ENCODE results near the gene ALDH16A1.

ALDH16A1 gene

DNA sequence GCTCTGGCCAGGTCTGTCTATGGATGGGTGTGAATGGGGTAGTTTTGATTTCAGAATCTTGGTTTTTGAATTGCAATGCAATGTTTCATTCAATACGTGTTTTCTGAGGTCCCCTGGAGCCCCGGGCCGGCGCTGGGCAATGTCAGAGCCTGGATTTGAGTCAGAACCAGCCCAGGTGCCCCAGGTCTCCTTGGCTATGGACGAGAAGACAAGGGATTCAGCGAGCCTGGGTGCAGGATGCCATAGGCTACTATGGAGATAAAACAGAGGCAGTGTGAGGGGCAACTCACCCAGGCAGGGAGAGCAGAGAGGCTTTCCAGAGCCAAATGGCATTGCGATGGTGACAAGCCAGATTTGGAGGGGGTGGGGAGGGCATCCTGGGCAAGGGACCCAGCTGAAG is 33.2 kb downstream of the ALDH16A1 start:
- Histone ChIP-seq H3K27ac (ENCODE audit: low read depth, low read length) (no peak overlapping the region), H3K4me1 (ENCODE audit: control insufficient read depth, low read length) (peaks cover 33% of the 10 kb centered on the region), H3K9me3 (ENCODE audit: control insufficient read depth, insufficient read depth, low read length) (no peaks in the 10 kb centered on the region), H3F3A (ENCODE audit: control insufficient read depth, insufficient read depth) (peaks cover 38% of the 10 kb centered on the region), H3K4me3 (ENCODE audit: low read length) (peak overlapping the region; percentile 60; the same call in 1 of the 2 replicates), H3K9me2 (replicated peaks; ENCODE audit: control insufficient read depth, low read length) (no peaks in the 10 kb centered on the region), H3K79me2 (ENCODE audit: control insufficient read depth, low read length) (peaks cover 37% of the 10 kb centered on the region), H3K4me2 (ENCODE audit: low read length) (peak overlapping the region; percentile 60; the same call in 1 of the 2 replicates), H3K27me3 (ENCODE audit: control insufficient read depth, low read length) (no peaks in the 10 kb centered on the region), H3K36me3 (ENCODE audit: control insufficient read depth, low read length) (peaks cover 39% of the 10 kb centered on the region), H4K20me1 (ENCODE audit: control insufficient read depth, insufficient read depth, low read depth, low read length) (peaks cover 27% of the 10 kb centered on the region)
- TF ChIP-seq, protein P1, sequence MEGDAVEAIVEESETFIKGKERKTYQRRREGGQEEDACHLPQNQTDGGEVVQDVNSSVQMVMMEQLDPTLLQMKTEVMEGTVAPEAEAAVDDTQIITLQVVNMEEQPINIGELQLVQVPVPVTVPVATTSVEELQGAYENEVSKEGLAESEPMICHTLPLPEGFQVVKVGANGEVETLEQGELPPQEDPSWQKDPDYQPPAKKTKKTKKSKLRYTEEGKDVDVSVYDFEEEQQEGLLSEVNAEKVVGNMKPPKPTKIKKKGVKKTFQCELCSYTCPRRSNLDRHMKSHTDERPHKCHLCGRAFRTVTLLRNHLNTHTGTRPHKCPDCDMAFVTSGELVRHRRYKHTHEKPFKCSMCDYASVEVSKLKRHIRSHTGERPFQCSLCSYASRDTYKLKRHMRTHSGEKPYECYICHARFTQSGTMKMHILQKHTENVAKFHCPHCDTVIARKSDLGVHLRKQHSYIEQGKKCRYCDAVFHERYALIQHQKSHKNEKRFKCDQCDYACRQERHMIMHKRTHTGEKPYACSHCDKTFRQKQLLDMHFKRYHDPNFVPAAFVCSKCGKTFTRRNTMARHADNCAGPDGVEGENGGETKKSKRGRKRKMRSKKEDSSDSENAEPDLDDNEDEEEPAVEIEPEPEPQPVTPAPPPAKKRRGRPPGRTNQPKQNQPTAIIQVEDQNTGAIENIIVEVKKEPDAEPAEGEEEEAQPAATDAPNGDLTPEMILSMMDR (IDR thresholded peaks at IDR 0.05; ENCODE audit: low read depth, low read length, poor library complexity, severe bottlenecking): no peak

GRCh38 chr19:49486710-49487276 is 33.8 kb downstream of the ALDH16A1 start:
- peak overlapping the region; percentile 60 for H3K4me3 ChIP-seq (ENCODE audit: low read length)
- H3K9me2 ChIP-seq (replicated peaks; ENCODE audit: control insufficient read depth, low read length): no peaks in the 10 kb centered on the region
- H3K9me3 ChIP-seq (ENCODE audit: control insufficient read depth, insufficient read depth, low read length): no peaks in the 10 kb centered on the region
- peaks cover 37% of the 10 kb centered on the region for H3K79me2 ChIP-seq (ENCODE audit: control insufficient read depth, low read length)
- H4K20me1 ChIP-seq (ENCODE audit: control insufficient read depth, insufficient read depth, low read depth, low read length): peaks cover 27% of the 10 kb centered on the region
- peaks cover 43% of the 10 kb centered on the region for H3F3A ChIP-seq (ENCODE audit: control insufficient read depth, insufficient read depth)
- H3K27me3 ChIP-seq (ENCODE audit: control insufficient read depth, low read length): no peaks in the 10 kb centered on the region
- TF ChIP-seq, protein P1 (IDR thresholded peaks at IDR 0.05; ENCODE audit: low read depth, low read length, poor library complexity, severe bottlenecking): no peak
- TF ChIP-seq EZH2phosphoT487 (IDR thresholded peaks at IDR 0.05; ENCODE audit: borderline replicate concordance, low read length): no peak
- H3K36me3 ChIP-seq (ENCODE audit: control insufficient read depth, low read length): peaks cover 44% of the 10 kb centered on the region
- peaks cover 36% of the 10 kb centered on the region for H3K4me1 ChIP-seq (ENCODE audit: control insufficient read depth, low read length)
- H3K27ac ChIP-seq (ENCODE audit: low read depth, low read length): no peak overlapping the region
- H3K4me2 ChIP-seq (ENCODE audit: low read length): peak overlapping the region; percentile 60

DNA sequence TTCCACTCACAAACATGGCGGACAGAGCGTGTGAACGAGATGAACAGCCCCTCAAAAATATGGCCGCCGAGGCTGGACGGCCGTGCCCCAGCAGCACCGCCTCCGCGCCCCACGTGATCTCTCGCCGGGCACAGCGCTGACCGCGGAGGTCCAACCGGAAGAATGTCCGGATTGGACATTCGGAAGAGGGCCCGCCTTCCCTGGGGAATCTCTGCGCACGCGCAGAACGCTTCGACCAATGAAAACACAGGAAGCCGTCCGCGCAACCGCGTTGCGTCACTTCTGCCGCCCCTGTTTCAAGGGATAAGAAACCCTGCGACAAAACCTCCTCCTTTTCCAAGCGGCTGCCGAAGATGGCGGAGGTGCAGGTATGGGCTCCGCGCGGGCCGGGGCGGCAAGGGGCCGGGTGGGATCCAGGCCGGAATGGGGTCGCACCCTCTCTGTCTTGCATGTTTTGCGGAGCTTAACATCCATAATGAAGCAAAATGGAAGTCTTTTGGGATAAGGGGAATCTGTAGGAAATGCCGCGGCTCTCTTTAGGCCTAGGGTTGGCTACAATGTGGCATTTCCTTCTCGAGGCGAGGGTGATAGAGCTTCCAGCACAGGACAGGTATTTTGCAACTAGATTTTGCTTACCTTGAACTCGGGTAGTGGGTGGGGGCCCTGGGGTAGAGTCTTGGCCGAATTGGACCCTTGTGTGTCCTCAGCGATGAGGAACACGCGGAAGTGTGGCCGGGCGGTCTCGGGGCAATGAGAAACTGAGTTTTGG is 34.4 kb downstream of the ALDH16A1 start, which contains the start of gene RPL13A:
Gene RPL13A (plus strand): TSS at position 332 of the 769 bp plus-strand sequence. CDS start 22 bp downstream, at position 354.
- Histone ChIP-seq H3K27me3 (ENCODE audit: control insufficient read depth, low read length) (no peaks in the 10 kb centered on the region), H4K20me1 (ENCODE audit: control insufficient read depth, insufficient read depth, low read depth, low read length) (peaks cover 27% of the 10 kb centered on the region), H3K4me2 (ENCODE audit: low read length) (peak within 1 kb of the TSS; percentile 98), H3F3A (ENCODE audit: control insufficient read depth, insufficient read depth) (peaks cover 50% of the 10 kb centered on the region), H3K9me3 (ENCODE audit: control insufficient read depth, insufficient read depth, low read length) (no peaks in the 10 kb centered on the region), H3K36me3 (ENCODE audit: control insufficient read depth, low read length) (peaks cover 51% of the 10 kb centered on the region), H3K79me2 (ENCODE audit: control insufficient read depth, low read length) (peaks cover 37% of the 10 kb centered on the region), H3K4me1 (ENCODE audit: control insufficient read depth, low read length) (peaks cover 42% of the 10 kb centered on the region), H3K9me2 (replicated peaks; ENCODE audit: control insufficient read depth, low read length) (no peaks in the 10 kb centered on the region), H3K4me3 (ENCODE audit: low read length) (peak within 1 kb of the TSS; percentile 98), H3K27ac (ENCODE audit: low read depth, low read length) (peak within 1 kb of the TSS; percentile 95)
- TF ChIP-seq EZH2phosphoT487 (IDR thresholded peaks at IDR 0.05; ENCODE audit: borderline replicate concordance, low read length): no peak
- TF ChIP-seq, protein P1 (IDR thresholded peaks at IDR 0.05; ENCODE audit: low read depth, low read length, poor library complexity, severe bottlenecking): no peak

Data from DOHH2 (cell line).